Neural cell (in vitro differentiated cells): ENCODE data around the gene GARIN5A.

Source experiments
- EZH2 ChIP-seq: fragments of 200-600, 300-800 bp; shearing (Covaris generic), sonication (generic); IDR thresholded peaks from 2 replicates; pipeline ENCODE4 v1.6.1; 2014; ENCODE audit warnings: antibody characterized with exemption, low read length, borderline replicate concordance, mild to moderate bottlenecking; ENCODE audit not compliant: insufficient read depth, poor library complexity, severe bottlenecking
- POLR2AphosphoS5 ChIP-seq: IDR thresholded peaks from 2 replicates; pipeline ENCODE4 v1.6.1; 2012
- RAD21 ChIP-seq: fragments of 450-650 bp; conservative IDR thresholded peaks from 2 replicates; pipeline ENCODE4 v1.6.1; 2014; ENCODE audit warnings: antibody characterized with exemption, mild to moderate bottlenecking, moderate library complexity
- TF ChIP-seq, protein P1 (sequence below): IDR thresholded peaks from 2 replicates; pipeline ENCODE4 v1.6.1; 2012; ENCODE audit warnings: borderline replicate concordance
- TF ChIP-seq, protein P2 (sequence below): fragments of 450-650 bp; IDR thresholded peaks from 2 replicates; pipeline ENCODE4 v1.5.1; 2014; ENCODE audit warnings: antibody characterized with exemption, mild to moderate bottlenecking, moderate library complexity; ENCODE audit not compliant: poor library complexity, severe bottlenecking

DNA sequence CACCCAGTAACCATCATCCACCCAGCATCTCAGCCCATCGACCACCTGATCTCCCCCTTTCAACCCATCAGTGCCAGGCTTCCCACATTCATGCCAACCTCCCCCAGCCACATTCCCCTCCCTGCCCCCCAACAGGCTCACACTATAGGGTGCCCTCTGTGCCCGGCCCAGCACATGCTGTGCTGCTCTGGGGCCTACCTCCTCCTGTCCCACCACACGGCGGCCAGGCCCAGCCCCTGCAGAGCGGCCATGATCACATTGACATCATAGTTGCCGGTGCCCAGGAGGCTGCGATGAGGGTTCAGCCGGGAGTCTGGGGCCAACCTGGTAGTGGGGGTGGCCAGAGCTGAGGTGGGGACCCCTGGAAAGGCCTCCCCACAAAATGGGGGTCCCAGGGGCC, 30.7 kb upstream of the GARIN5A start:
- TF ChIP-seq EZH2 (no peak), RAD21 (no peak), POLR2AphosphoS5 (no peak)
- TF ChIP-seq, protein P1, sequence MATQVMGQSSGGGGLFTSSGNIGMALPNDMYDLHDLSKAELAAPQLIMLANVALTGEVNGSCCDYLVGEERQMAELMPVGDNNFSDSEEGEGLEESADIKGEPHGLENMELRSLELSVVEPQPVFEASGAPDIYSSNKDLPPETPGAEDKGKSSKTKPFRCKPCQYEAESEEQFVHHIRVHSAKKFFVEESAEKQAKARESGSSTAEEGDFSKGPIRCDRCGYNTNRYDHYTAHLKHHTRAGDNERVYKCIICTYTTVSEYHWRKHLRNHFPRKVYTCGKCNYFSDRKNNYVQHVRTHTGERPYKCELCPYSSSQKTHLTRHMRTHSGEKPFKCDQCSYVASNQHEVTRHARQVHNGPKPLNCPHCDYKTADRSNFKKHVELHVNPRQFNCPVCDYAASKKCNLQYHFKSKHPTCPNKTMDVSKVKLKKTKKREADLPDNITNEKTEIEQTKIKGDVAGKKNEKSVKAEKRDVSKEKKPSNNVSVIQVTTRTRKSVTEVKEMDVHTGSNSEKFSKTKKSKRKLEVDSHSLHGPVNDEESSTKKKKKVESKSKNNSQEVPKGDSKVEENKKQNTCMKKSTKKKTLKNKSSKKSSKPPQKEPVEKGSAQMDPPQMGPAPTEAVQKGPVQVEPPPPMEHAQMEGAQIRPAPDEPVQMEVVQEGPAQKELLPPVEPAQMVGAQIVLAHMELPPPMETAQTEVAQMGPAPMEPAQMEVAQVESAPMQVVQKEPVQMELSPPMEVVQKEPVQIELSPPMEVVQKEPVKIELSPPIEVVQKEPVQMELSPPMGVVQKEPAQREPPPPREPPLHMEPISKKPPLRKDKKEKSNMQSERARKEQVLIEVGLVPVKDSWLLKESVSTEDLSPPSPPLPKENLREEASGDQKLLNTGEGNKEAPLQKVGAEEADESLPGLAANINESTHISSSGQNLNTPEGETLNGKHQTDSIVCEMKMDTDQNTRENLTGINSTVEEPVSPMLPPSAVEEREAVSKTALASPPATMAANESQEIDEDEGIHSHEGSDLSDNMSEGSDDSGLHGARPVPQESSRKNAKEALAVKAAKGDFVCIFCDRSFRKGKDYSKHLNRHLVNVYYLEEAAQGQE: no peak
- TF ChIP-seq, protein P2, sequence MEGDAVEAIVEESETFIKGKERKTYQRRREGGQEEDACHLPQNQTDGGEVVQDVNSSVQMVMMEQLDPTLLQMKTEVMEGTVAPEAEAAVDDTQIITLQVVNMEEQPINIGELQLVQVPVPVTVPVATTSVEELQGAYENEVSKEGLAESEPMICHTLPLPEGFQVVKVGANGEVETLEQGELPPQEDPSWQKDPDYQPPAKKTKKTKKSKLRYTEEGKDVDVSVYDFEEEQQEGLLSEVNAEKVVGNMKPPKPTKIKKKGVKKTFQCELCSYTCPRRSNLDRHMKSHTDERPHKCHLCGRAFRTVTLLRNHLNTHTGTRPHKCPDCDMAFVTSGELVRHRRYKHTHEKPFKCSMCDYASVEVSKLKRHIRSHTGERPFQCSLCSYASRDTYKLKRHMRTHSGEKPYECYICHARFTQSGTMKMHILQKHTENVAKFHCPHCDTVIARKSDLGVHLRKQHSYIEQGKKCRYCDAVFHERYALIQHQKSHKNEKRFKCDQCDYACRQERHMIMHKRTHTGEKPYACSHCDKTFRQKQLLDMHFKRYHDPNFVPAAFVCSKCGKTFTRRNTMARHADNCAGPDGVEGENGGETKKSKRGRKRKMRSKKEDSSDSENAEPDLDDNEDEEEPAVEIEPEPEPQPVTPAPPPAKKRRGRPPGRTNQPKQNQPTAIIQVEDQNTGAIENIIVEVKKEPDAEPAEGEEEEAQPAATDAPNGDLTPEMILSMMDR: no peak
